Sigmoid colon (tissue), 4 donors: ENCODE measurements around the gene IL9.

Experiments used
- CTCF ChIP-seq, 4 experiments: fragments of 450-650 bp in 3 of 4; fragments of 200-600 bp in 1 of 4; IDR thresholded peaks; one replicate each; pipeline ENCODE4 v1.5.1; 2016 to 2019; ENCODE audit warnings: antibody characterized with exemption in 4 of 4, mild to moderate bottlenecking in 3 of 4, moderate library complexity in 2 of 4
- EP300 ChIP-seq, 4 donors: sonication (generic); formaldehyde crosslinking; IDR thresholded peaks; one replicate each; pipeline ENCODE4 v1.6.1; 2017; ENCODE audit warnings: antibody characterized with exemption in 4 of 4
- POLR2A ChIP-seq, 2 donors: fragments of 450-650 bp; IDR thresholded peaks; one replicate each; pipeline ENCODE4 v1.6.1; 2016; ENCODE audit warnings: antibody characterized with exemption in 2 of 2, mild to moderate bottlenecking in 2 of 2, moderate library complexity in 2 of 2
- POLR2AphosphoS5 ChIP-seq, 4 donors: sonication (generic); formaldehyde crosslinking; IDR thresholded peaks; one replicate each; pipeline ENCODE4 v1.6.1; 2017; ENCODE audit warnings: antibody characterized with exemption in 4 of 4

DNA sequence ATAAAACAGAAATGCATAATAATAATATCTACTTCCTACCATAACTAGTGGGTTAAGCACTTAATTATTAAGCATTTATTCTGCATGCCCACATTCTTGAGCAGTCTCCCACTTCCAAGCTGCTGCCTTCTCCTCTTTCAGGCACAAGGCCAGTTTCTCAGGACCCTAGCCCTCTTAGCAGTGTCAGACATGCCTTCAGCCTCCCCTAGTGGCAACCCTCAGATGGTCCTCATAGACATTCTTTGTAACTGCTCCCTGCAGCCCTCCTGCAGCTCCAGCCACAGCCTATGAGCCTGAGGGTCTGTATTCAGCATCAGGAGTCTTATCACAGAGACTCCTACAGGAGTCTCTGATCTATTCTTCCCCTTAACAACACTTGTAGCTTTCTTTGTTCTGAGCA lies 3.9 kb downstream of the IL9 start:
- TF ChIP-seq CTCF (IDR thresholded peaks at IDR 0.05), result no peak
- no peak for TF ChIP-seq POLR2AphosphoS5 (IDR thresholded peaks at IDR 0.05)
- no peak for TF ChIP-seq POLR2A (IDR thresholded peaks at IDR 0.05)
- no peak for TF ChIP-seq EP300 (IDR thresholded peaks at IDR 0.05)
